ENCODE results near the gene ADGRV1.

ADGRV1 gene

GRCh38 chr5:90868799-90869198, 310.2 kb downstream of the ADGRV1 start:
- no peak for DNase-seq (ENCODE audit: low read depth)

- DNase-seq (ENCODE audit: low read depth) = no peak
These were observed 312.9 kb downstream of the ADGRV1 start for GRCh38 chr5:90871391-90871991.

DNA sequence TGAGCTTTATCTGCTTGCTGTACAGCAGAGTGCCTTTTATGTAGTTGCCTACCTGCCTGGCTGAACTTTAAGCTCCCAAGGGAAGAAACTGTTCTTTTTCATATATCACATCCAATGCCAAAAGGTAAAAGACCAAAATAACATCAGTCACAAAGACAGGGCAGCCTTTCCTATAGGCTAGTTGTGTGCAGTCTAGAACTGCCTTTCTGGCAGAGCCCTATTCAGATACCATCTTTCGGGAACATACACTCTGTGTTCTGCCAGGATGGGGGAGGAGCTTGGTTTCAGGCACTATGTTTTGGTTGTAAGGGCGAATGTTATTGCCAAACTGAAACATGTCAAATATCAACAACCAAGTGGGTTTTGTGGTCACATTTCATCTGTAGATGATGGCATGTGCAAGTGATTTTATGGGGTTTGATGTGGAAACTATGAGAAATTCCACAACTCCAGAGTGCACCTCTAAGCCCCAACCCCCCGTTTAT, 314.5 kb downstream of the ADGRV1 start:
- DNase-seq (ENCODE audit: low read depth) = no peak

DNA sequence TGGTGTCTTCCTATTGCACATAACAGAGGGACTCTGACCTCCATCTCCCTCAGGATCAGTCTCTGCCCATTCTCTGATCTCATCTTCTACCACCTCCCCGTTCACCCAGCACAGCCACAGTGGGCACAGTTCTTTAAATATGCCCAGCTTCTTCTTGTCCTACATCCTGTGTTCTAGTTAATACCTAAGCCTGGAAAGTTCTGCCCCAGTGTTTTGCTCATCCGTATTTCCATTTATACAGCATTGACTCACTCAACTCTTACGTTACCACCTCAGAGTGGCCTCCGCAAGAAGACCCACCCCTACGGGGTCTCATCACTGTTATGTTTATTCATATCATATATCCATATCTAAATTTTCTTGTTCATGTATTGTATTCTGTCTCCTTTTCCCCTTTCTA, 315.5 kb downstream of the ADGRV1 start:
- DNase-seq (ENCODE audit: low read depth) = no peak

GRCh38 chr5:90875456-90875855, 316.9 kb downstream of the ADGRV1 start:
- no peak for DNase-seq (ENCODE audit: low read depth)

GRCh38 chr5:90876366-90876765, 317.8 kb downstream of the ADGRV1 start:
- no peak for DNase-seq (ENCODE audit: low read depth)

DNA sequence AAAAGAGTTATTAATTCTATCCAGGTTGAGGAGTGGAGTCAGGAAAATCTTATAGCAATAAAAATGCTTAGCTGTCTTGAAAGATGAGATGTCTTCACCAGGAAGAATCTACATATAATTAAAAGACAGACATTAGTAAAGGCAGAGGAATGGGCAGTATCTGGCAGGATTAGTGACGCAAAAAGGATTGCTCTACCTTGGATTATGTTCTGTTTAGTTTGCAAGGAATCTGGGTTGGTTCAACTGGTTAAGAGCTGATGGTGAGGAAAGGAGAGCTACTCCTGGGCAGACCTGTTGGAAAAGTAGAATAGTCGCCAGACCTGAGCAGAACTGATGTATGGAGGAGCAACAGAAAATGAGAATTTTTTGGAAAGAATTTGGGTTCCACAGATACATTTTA, 318.5 kb downstream of the ADGRV1 start:
- no peak for DNase-seq (ENCODE audit: low read depth)

- no peak for DNase-seq (ENCODE audit: low read depth)
These were observed 319.5 kb downstream of the ADGRV1 start for GRCh38 chr5:90878081-90878480.

DNA sequence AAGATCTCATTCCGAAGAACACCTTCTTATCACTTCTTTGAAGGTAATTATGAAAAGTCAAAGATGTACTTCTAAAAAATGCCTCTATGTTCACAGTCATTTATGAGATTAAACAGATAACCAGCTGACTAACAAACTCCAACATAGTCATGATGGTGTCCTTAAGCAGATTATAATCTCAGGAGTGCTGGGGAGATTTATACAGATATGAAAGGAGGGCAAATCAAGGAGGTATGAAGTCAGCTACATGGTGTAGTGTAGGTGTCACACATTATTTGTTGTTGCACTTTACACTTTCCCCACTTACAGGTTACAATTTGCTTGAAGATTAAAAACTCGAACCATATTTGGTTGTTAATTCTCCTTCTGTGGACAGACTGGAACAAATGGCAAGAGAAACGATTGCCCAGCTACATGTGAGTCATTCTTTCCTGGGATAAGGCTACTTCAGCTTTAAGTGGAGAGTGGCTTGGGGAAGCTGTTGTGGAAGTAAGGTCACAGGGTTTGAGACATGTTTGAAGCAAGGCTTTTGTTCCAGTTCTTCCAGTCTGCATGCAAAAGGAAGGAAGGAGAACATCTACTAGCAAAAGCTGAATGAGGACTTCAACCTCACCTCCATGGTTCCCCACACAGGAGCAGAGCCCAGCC, 320.1 kb downstream of the ADGRV1 start:
- no peak for DNase-seq (ENCODE audit: low read depth)

- DNase-seq (ENCODE audit: low read depth) = no peak
These were observed 323.1 kb downstream of the ADGRV1 start for GRCh38 chr5:90881626-90882150.

DNA sequence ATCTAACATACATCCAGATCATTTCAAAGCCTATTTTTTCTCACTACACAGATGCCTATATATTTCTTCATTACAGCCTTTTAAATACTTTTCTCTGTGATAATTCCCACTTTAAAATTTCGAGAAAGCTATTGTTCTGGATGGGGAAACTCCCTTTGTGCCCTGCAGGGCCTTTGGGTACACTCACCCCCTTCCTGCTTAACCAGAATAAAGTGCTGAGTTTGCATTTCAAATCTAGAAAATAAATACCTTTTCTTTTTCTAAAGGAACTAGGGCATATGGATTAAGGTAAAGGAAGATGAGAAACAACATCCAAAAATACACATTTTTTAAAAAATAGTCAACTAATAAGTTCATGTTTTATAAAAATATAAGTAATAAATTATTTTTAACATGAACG, 323.9 kb downstream of the ADGRV1 start:
- no peak for DNase-seq (ENCODE audit: low read depth)

- DNase-seq (ENCODE audit: low read depth) = no peak
These were observed 326.7 kb downstream of the ADGRV1 start for GRCh38 chr5:90885180-90885868.

GRCh38 chr5:90886381-90886780, 327.8 kb downstream of the ADGRV1 start:
- no peak for DNase-seq (ENCODE audit: low read depth)

GRCh38 chr5:90888511-90889324, 330.1 kb downstream of the ADGRV1 start:
- DNase-seq (ENCODE audit: low read depth) = no peak

DNA sequence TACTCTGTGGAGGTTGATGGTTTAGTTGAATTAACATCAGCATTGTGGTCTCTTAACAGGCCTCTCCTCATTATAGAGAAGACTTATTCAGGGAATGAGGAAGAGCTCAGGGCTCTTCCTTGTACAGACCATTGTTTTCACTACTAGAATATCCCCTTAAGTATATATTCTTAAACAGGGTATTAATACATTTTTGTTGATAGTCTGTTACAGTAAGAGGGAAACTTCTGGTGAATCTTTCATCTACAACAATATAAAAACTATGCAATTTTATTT, 330.7 kb downstream of the ADGRV1 start:
- no peak for DNase-seq (ENCODE audit: low read depth)

DNA sequence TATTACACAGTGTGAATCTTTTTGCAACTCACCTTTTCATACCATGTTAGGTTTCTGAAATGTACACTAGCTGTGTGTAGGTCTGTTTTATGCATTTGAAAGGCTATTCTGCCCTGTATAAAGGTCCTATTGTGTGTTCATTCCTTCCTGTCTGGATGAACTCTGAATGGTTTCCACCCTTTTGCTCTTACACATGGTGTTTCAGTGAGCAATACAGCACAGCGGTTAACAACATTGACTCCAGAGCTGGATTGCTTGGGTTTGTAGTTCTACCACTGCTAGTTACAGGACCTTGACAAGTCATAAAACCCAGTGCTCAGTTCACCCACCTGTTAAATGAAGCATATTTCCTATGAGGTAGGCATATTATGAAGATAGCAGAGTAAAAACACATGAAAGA, 331.6 kb downstream of the ADGRV1 start:
- no peak for DNase-seq (ENCODE audit: low read depth)

DNA sequence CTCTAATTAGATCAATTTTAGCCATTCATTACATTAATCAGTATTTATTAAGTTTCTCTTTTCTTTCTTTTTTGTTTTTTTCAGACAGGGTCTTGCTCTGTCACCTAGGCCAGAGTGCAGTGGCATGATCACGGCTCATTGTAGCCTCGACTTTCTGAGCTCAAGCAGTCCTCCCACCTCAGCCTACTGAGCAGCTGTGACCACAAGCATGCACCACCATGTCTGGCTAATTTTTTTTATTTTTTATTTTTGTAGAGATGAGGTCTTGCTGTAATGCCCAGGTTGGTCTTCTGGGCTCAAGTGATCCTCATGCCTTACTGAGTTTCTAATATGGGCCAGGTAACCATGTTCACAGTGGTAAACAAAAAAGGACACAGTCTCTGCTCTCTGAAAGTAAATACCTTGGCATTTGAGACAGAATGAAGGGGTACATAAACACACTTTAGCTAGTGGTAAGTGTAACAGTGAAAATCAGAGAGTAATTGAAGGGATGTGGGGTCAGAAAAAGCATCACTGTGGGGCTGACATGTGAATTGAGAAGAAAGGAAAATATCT, 336.3 kb downstream of the ADGRV1 start:
- no peak for DNase-seq (ENCODE audit: low read depth)

- DNase-seq (ENCODE audit: low read depth) = no peak
These were observed 339.0 kb downstream of the ADGRV1 start for GRCh38 chr5:90897618-90898017.

DNA sequence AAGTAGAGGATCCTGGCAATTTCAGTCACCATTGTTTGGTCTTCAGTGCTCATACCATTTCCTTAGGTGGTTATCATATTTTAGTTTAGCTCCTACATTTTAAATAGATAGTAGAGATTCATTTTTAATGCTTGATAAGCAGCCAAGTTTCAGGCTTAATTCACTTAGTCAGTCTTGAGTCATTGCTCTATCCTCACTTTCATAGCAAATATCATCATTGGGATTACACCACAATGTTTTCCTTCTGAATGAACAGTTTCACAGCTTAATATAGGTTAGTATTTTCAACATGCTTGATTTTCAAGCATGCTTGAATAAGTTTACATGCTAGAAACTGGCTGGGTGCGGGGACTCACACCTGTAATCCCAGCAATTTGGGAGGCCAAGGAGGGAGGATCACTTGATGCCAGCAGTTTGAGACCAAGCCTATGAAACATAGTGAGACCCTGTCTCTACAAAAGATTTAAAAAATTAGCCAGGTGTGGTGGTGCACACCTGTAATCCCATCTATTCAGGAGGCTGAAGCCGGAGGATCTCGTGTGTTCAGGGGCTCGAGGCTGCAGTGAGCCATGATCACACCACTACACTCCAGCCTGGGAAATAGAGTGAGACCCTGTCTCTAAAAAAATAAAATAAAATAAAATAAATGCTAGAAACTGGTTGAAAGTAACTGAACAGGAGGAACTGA, 339.9 kb downstream of the ADGRV1 start:
- no peak for DNase-seq (ENCODE audit: low read depth)

GRCh38 chr5:90899014-90899604, 340.5 kb downstream of the ADGRV1 start:
- DNase-seq (ENCODE audit: low read depth) = no peak

DNA sequence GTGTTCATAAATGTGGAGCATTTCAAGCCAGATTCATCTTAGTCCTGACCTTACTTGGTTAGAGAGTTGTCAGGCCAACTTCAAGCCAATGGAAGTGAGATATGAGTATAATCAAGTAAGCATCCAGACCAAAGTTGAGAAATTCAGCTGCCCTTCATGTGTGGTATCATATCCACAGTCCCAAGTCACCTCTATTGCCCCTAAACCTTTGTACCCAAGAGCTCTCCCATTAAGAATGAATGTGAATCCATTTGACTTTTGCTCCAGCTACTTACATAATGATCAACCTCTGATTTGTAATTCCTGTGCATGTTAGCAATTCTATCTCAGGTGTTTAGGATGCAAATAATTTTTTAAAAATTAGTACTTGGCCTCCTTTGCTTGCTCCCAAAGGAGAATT, 342.7 kb downstream of the ADGRV1 start:
- no peak for DNase-seq (ENCODE audit: low read depth)
